H9 (cell line): ENCODE data around the gene AMIGO1. TPM values are rescaled to one million over a fixed set of nuclear protein-coding genes. Genes with fewer than 3 reads are reported as not detected.

Source experiments
- DNase-seq: peaks from one replicate; pipeline ENCODE4 v3.0.0-alpha.2; 2017
- H2AFZ ChIP-seq: one replicate; pipeline ENCODE4 v1.6.1; 2013; ENCODE audit warnings: mild to moderate bottlenecking, low read length, control low read depth, moderate library complexity
- H2AK5ac ChIP-seq: 2 replicates; pipeline ENCODE4 v1.6.1; 2013; ENCODE audit warnings: low read length, control low read depth, mixed read lengths; ENCODE audit not compliant: insufficient read length
- H2BK120ac ChIP-seq: one replicate; pipeline ENCODE4 v1.6.1; 2013; ENCODE audit warnings: low read depth, mild to moderate bottlenecking, low read length, control low read depth, inconsistent platforms; ENCODE audit not compliant: poor library complexity, severe bottlenecking
- H2BK12ac ChIP-seq: 2 replicates; pipeline ENCODE4 v1.6.1; 2013; ENCODE audit warnings: low read length, control low read depth, mixed read lengths, low read depth; ENCODE audit not compliant: insufficient read length
- H2BK15ac ChIP-seq: 2 replicates; pipeline ENCODE4 v1.6.1; 2013; ENCODE audit warnings: low read depth, low read length, control low read depth
- H2BK20ac ChIP-seq: one replicate; pipeline ENCODE4 v1.6.1; 2013; ENCODE audit warnings: low read depth, mild to moderate bottlenecking, low read length, control low read depth, inconsistent platforms; ENCODE audit not compliant: poor library complexity, severe bottlenecking
- H2BK5ac ChIP-seq: 2 replicates; pipeline ENCODE4 v1.6.1; 2013; ENCODE audit warnings: low read length, control low read depth, mixed read lengths; ENCODE audit not compliant: insufficient read length
- H3K14ac ChIP-seq: 2 replicates; pipeline ENCODE4 v1.6.1; 2013; ENCODE audit warnings: low read length, control low read depth; ENCODE audit not compliant: insufficient read depth
- H3K18ac ChIP-seq: 2 replicates; pipeline ENCODE4 v1.6.1; 2013; ENCODE audit warnings: low read depth, mild to moderate bottlenecking, mixed read lengths, low read length, control low read depth; ENCODE audit not compliant: insufficient read length
- H3K23ac ChIP-seq: 2 replicates; pipeline ENCODE4 v1.6.1; 2013; ENCODE audit warnings: low read length, control low read depth, mixed read lengths, low read depth; ENCODE audit not compliant: insufficient read length
- H3K23me2 ChIP-seq: 2 replicates; pipeline ENCODE4 v1.6.1; 2013; ENCODE audit warnings: low read depth, mild to moderate bottlenecking, mixed read lengths, low read length, control low read depth; ENCODE audit not compliant: insufficient read length, poor library complexity, severe bottlenecking
- H3K27ac ChIP-seq: 2 replicates; pipeline ENCODE4 v1.5.1; 2013; ENCODE audit warnings: low read length, control low read depth, mixed read lengths, low read depth; ENCODE audit not compliant: insufficient read length
- H3K27me3 ChIP-seq: 2 replicates; pipeline ENCODE4 v1.6.1; 2013; ENCODE audit warnings: low read length, control low read depth, inconsistent platforms; ENCODE audit not compliant: insufficient read depth
- H3K4ac ChIP-seq: 2 replicates; pipeline ENCODE4 v1.6.1; 2013; ENCODE audit warnings: low read depth, mild to moderate bottlenecking, control low read depth, inconsistent platforms, low read length, moderate library complexity
- H3K4me1 ChIP-seq: 2 replicates; pipeline ENCODE4 v1.6.1; 2013; ENCODE audit warnings: low read length, control low read depth, inconsistent platforms; ENCODE audit not compliant: insufficient read depth
- H3K4me2 ChIP-seq: 2 replicates; pipeline ENCODE4 v1.6.1; 2013; ENCODE audit warnings: low read length, control low read depth, mixed read lengths; ENCODE audit not compliant: insufficient read length, insufficient read depth
- H3K56ac ChIP-seq: 2 replicates; pipeline ENCODE4 v1.6.1; 2013; ENCODE audit warnings: low read depth, mild to moderate bottlenecking, mixed read lengths, low read length, control low read depth; ENCODE audit not compliant: insufficient read length
- H3K79me1 ChIP-seq: 2 replicates; pipeline ENCODE4 v1.6.1; 2013; ENCODE audit warnings: low read depth, mild to moderate bottlenecking, moderate library complexity, low read length, control low read depth, inconsistent platforms; ENCODE audit not compliant: insufficient read depth, poor library complexity, severe bottlenecking
- H3K79me2 ChIP-seq: 2 replicates; pipeline ENCODE4 v1.6.1; 2013; ENCODE audit warnings: low read length, control low read depth, inconsistent platforms; ENCODE audit not compliant: insufficient read depth
- H3K9ac ChIP-seq: 2 replicates; pipeline ENCODE4 v1.6.1; 2013; ENCODE audit warnings: low read length, control low read depth, mixed read lengths; ENCODE audit not compliant: insufficient read length; ENCODE audit errors: extremely low read depth
- H3K9me3 ChIP-seq: one replicate; pipeline ENCODE4 v1.6.1; 2013; ENCODE audit warnings: low read depth, low read length, inconsistent platforms; ENCODE audit not compliant: control insufficient read depth
- H3T11ph ChIP-seq: one replicate; pipeline ENCODE4 v1.6.1; 2013; ENCODE audit warnings: mild to moderate bottlenecking, low read length, control low read depth, inconsistent platforms
- H4K20me1 ChIP-seq: one replicate; pipeline ENCODE4 v1.6.1; 2013; ENCODE audit not compliant: control insufficient read depth, insufficient read length, insufficient read depth
- H4K5ac ChIP-seq: 2 replicates; pipeline ENCODE4 v1.6.1; 2013; ENCODE audit warnings: low read depth, mild to moderate bottlenecking, mixed read lengths, low read length, control low read depth; ENCODE audit not compliant: insufficient read length
- H4K8ac ChIP-seq: replicated peaks from 2 replicates; pipeline ENCODE4 v1.6.1; 2013; ENCODE audit warnings: low read length, control low read depth, mixed read lengths, low read depth; ENCODE audit not compliant: insufficient read length
- H4K91ac ChIP-seq: 2 replicates; pipeline ENCODE4 v1.6.1; 2013; ENCODE audit warnings: low read depth, mild to moderate bottlenecking, moderate library complexity, mixed read lengths, low read length, control low read depth; ENCODE audit not compliant: insufficient read length
- H3K27ac Mint-ChIP-seq, 3 experiments: 2 replicates in 2 of 3; 3 replicates in 1 of 3; pipeline ENCODE4 v1.8.0; 2020 to 2021; ENCODE audit warnings: mixed read lengths in 3 of 3, mild to moderate bottlenecking in 1 of 3, moderate library complexity in 1 of 3
- H3K27me3 Mint-ChIP-seq: 2 replicates; pipeline ENCODE4 v1.8.0; 2021; ENCODE audit warnings: low read depth, mild to moderate bottlenecking, moderate library complexity, mixed read lengths
- H3K36me3 Mint-ChIP-seq, 3 experiments: 2 replicates in 2 of 3; 3 replicates in 1 of 3; pipeline ENCODE4 v1.8.0; 2020 to 2021; ENCODE audit warnings: low read depth in 3 of 3, mixed read lengths in 3 of 3; ENCODE audit not compliant: insufficient read depth in 1 of 3
- H3K4me1 Mint-ChIP-seq, 2 experiments: 2 replicates each; pipeline ENCODE4 v1.8.0; 2020; ENCODE audit warnings: mixed read lengths in 2 of 2
- H3K4me3 Mint-ChIP-seq, 2 experiments: 2 replicates in 1 of 2; 3 replicates in 1 of 2; pipeline ENCODE4 v1.8.0; 2020 to 2021; ENCODE audit warnings: mild to moderate bottlenecking in 2 of 2, mixed read lengths in 2 of 2, moderate library complexity in 1 of 2
- H3K9me3 Mint-ChIP-seq, 2 experiments: 2 replicates in 1 of 2; 3 replicates in 1 of 2; pipeline ENCODE4 v1.8.0; 2020; ENCODE audit warnings: mild to moderate bottlenecking in 2 of 2, mixed read lengths in 2 of 2, moderate library complexity in 1 of 2
- CTCF ChIP-seq: fragments of 200-600 bp; sonication (generic); conservative IDR thresholded peaks from 3 replicates; pipeline ENCODE4 v1.8.0; 2021; ENCODE audit warnings: antibody characterized with exemption, mild to moderate bottlenecking
- WGBS: extraction: QIAGEN DNeasy Blood & Tissue Kit; methylation state at CpG from one replicate; pipeline ENCODE4 v1.1.7; 2013; ENCODE audit warnings: missing lambda C conversion rate, low lambda C conversion rate, mixed read lengths; ENCODE audit not compliant: insufficient read length; ENCODE audit errors: extremely low coverage; 5-methylcytosine and 5-hydroxymethylcytosine counted together
- total RNA-seq: library from RNA; stranded (reverse); gene quantifications from 2 replicates; pipeline ENCODE4 v1.2.1, GENCODE V29; 2021

Gene AMIGO1
- total RNA-seq, 1 experiment from 2014 or later, result 4.1 TPM

GRCh38 chr1:109488201-109488600 is 21.3 kb downstream of the AMIGO1 start:
- Mint-ChIP-seq H3K27ac (no peak overlapping the region; a peak in 1 of 7 replicates), H3K27me3 (no peaks in the 10 kb centered on the region; the same call in 1 of the 2 replicates), H3K4me1 (peaks cover 12 to 20% of the 10 kb centered on the region in 2 experiments), H3K4me3 (no peak overlapping the region; a peak in 1 of 5 replicates), H3K9me3 (no peaks in the 10 kb centered on the region), H3K36me3 (peaks cover 5 to 53% (median 11%) of the 10 kb centered on the region in 3 experiments; a peak in 6 of 7 replicates)
- Histone ChIP-seq H4K91ac (no peak overlapping the region), H2AFZ (no peak overlapping the region), H3K14ac (no peak overlapping the region), H3K23me2 (peaks cover 11% of the 10 kb centered on the region), H3K27ac (no peak overlapping the region), H2BK120ac (no peak overlapping the region), H2BK20ac (no peak overlapping the region), H3K4me1 (peaks cover 2% of the 10 kb centered on the region; the same call in 1 of the 2 replicates), H2BK12ac (no peak overlapping the region), H3K56ac (no peak overlapping the region), H2BK5ac (no peak overlapping the region), H2AK5ac (no peak overlapping the region), H3K27me3 (no peaks in the 10 kb centered on the region), H4K5ac (no peak overlapping the region), H3K79me1 (no peaks in the 10 kb centered on the region), H3T11ph (no peak overlapping the region), H3K9ac (no peak overlapping the region), H3K4ac (no peak overlapping the region), H4K20me1 (no peaks in the 10 kb centered on the region), H3K23ac (no peak overlapping the region), H3K79me2 (no peaks in the 10 kb centered on the region), H2BK15ac (no peak overlapping the region), H3K9me3 (no peaks in the 10 kb centered on the region), H4K8ac (no peak overlapping the region), H3K4me2 (no peak overlapping the region), H3K18ac (no peak overlapping the region)
- no CpG with 5 or more reads among the region's 5 CpGs for WGBS
- DNase-seq, result no peak
- peak; percentile 51 for TF ChIP-seq CTCF
